GM12801 (cell line): ENCODE measurements around the gene DENND2A.

Source experiments
- CTCF ChIP-seq: IDR thresholded peaks from one replicate; pipeline ENCODE4 v1.5.1; 2011; ENCODE audit warnings: control low read depth; ENCODE audit not compliant: insufficient read length; ENCODE audit errors: extremely low read depth

Gene DENND2A

GRCh38 chr7:140684066-140684950 is 43.7 kb upstream of the DENND2A start:
- TF ChIP-seq CTCF = no peak

- TF ChIP-seq CTCF = no peak
These were observed 43.0 kb upstream of the DENND2A start for GRCh38 chr7:140683657-140684056.

- no peak for TF ChIP-seq CTCF
These were observed 41.2 kb upstream of the DENND2A start for GRCh38 chr7:140681766-140682165.

GRCh38 chr7:140680886-140681285 is 40.3 kb upstream of the DENND2A start:
- TF ChIP-seq CTCF = no peak

GRCh38 chr7:140679186-140679585 is 38.6 kb upstream of the DENND2A start:
- TF ChIP-seq CTCF = no peak

- TF ChIP-seq CTCF = no peak
These were observed 38.2 kb upstream of the DENND2A start for GRCh38 chr7:140678816-140679130.

GRCh38 chr7:140678081-140678815 is 37.6 kb upstream of the DENND2A start:
- no peak for TF ChIP-seq CTCF
